GM19397 (cell line): ENCODE results near the gene SMAP1.

ENCODE experiments used
- ATAC-seq: cut with Tn5 transposase; IDR thresholded peaks from one replicate; pipeline ENCODE4 v1.9.1; 2021; ENCODE audit warnings: mild to moderate bottlenecking, moderate library complexity; ENCODE audit not compliant: unreplicated experiment

The SMAP1 gene

DNA sequence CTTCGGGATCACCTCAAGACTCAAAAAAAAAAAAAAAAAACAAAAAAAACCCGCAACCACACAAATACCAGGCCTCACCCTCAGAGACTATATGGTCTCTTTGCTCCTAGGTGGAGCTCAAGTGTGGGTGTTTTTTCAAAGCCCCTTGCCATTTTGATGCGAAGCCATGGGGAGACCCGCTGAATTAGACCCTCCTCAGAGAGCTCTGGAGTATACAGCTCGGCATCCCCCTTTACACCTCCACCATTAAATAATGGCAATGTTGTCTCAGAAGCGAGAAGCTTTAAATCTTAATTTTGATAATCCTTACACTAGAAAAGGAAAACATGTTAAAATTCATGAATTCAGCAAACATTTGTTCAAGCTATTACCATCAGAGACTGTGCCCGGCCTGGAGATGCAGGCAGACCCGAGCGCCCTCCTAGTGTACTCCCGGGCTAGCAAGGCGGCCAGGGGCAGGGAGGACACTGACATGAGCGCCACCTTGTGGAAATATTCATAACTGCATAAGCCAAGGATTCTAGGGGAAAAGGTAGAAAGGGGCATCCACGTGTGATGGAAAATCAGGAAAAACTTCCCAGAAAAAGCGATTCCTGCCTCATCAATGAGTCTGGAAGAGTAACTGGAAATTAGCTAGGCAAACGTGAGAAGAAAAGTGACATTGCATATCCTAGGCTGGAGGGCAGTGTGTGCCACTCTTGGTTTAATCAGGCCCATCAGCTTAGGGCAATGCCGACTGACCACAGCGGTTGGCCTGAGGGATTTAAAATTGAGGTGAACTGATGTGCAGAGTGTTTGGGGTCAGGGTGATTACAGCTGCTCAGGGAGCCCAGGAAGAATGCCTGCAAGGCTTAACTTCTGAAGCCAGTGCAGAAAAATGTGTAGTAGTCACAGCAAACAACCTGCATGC, 216.6 kb downstream of the SMAP1 start:
- ATAC-seq: peak; percentile 77

GRCh38 chr6:70886071-70886470, 218.4 kb downstream of the SMAP1 start:
- no peak for ATAC-seq

- no peak for ATAC-seq
Observed at GRCh38 chr6:70886661-70887060, 219.0 kb downstream of the SMAP1 start.

DNA sequence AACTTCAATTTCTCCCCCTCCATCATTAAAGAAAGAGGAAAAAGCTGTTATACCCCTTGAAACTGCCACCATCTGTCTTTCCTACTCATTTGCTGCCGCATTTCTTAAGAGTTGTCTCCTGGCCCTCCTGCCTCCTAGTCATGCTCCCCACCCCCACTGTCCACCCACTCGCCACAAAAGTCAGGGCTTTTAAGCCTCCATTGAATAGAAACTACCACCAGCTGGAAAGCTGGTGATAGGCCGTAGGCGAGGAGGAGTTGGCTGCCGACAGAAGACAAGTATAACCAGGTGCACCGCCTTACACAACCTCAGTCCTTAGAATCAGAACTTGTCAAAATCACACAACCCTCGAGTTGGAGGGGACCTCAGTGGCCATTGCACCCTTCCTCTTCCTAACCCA, 221.6 kb downstream of the SMAP1 start:
- no peak for ATAC-seq

DNA sequence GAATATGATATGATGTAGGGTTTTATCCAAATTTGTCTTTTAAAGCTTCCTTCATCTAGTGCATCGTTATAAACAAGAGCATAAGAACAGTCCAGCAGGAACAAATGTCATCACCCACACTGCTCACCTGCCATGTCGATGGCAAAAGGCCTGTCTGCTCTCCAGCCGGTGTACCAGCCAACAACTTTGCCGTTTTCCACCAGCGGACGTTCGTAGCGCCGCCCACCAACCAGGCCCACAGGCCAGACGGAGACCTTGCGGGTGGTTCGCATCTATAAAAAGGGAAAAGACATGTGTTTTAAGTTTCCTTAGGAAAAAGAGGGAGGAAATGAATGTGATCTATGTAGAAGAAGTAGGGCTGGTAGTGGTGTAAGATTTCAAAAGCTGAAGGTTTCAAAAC, 226.3 kb downstream of the SMAP1 start:
- ATAC-seq: no peak

- no peak for ATAC-seq
Observed at GRCh38 chr6:70900047-70900446, 232.4 kb downstream of the SMAP1 start.

- ATAC-seq: no peak
Observed at GRCh38 chr6:70901324-70901723, 233.6 kb downstream of the SMAP1 start.

DNA sequence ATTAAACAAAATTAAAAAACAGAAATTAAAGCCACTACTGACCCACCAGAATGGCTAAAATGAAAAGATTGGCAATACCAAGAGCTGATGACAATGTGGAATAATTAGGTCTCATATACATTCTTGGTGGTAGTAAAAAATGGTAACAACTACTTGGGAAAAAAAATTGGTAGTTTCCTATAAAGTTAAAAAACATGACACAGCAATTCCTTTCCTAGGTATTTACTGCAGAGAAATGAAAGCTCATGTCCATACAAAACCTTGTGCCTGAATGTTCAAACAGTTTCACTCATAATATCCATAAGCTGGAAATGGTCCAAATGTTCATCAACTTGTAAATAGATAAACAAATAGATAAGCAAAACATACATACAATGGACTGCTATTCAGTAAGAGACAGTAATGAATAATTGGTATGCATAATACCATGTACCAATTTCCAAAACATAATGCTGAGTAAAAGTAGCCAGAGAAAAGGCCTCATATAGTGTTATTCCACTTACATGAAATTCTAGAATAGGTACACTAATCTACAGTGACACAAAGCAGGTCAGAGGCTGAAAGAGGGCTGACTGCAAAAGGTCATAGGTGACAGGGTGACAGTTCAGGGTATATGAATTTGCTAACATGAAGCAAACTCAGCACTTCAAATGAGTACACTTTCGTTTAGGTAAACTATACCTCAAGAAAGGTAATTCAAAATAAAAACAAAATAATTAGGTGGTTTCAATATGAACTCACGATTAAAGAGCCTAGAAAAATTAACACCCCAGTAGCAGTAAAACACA, 236.2 kb downstream of the SMAP1 start:
- no peak for ATAC-seq

GRCh38 chr6:70905742-70906141, 238.1 kb downstream of the SMAP1 start:
- no peak for ATAC-seq
